ENCODE data around the gene FAM89A.

The FAM89A gene

DNA sequence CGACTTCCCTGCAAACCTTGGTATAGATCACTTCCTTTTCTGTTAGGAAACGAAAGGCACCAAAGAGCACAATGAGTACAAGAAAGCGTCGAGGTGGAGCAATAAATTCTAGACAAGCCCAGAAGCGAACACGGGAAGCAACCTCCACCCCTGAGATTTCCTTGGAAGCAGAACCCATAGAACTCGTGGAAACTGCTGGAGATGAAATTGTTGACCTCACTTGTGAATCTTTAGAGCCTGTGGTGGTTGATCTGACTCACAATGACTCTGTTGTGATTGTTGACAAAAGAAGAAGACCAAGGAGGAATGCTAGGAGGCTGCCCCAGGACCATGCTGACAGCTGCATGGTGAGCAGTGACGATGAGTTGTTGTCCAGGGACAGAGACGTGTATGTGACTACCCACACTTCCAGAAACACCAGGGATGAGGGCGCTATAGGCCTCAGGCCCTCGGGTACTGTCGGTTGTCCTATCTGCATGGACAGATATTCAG, 18.5 kb downstream of the FAM89A start:
- no peak overlapping the region for H3K4me3 ChIP-seq (replicated peaks; ENCODE audit: low read depth, low read length)
- TF ChIP-seq, protein P1, sequence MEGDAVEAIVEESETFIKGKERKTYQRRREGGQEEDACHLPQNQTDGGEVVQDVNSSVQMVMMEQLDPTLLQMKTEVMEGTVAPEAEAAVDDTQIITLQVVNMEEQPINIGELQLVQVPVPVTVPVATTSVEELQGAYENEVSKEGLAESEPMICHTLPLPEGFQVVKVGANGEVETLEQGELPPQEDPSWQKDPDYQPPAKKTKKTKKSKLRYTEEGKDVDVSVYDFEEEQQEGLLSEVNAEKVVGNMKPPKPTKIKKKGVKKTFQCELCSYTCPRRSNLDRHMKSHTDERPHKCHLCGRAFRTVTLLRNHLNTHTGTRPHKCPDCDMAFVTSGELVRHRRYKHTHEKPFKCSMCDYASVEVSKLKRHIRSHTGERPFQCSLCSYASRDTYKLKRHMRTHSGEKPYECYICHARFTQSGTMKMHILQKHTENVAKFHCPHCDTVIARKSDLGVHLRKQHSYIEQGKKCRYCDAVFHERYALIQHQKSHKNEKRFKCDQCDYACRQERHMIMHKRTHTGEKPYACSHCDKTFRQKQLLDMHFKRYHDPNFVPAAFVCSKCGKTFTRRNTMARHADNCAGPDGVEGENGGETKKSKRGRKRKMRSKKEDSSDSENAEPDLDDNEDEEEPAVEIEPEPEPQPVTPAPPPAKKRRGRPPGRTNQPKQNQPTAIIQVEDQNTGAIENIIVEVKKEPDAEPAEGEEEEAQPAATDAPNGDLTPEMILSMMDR (IDR thresholded peaks at IDR 0.05; ENCODE audit: low read depth, low read length, missing control alignments) = no peak
- no peak for DNase-seq (ENCODE audit: extremely low read depth, low read depth)

DNA sequence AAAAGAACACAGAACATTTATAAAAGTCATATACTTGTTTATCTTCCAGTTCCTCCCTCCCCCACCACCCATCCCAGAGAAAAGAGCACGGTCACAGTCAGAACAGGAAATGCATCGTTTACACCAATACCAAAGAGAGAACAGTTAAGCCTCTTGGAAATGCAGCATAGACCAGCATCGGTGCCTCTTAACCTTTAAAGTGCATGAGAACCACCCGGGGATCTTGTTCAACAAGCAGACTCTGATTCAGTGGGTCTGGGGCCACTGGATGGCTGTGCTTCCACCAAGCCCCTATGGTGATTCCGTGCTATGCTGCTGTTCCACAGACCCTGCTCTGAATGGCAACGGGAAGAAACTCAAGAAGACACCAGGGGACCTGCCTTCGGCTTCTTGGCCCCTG, 19.2 kb downstream of the FAM89A start:
- TF ChIP-seq, protein P1 (IDR thresholded peaks at IDR 0.05; ENCODE audit: low read depth, low read length, missing control alignments) = no peak
- DNase-seq (ENCODE audit: extremely low read depth, low read depth) = peak; percentile 26
- no peak overlapping the region for H3K4me3 ChIP-seq (replicated peaks; ENCODE audit: low read depth, low read length)

DNA sequence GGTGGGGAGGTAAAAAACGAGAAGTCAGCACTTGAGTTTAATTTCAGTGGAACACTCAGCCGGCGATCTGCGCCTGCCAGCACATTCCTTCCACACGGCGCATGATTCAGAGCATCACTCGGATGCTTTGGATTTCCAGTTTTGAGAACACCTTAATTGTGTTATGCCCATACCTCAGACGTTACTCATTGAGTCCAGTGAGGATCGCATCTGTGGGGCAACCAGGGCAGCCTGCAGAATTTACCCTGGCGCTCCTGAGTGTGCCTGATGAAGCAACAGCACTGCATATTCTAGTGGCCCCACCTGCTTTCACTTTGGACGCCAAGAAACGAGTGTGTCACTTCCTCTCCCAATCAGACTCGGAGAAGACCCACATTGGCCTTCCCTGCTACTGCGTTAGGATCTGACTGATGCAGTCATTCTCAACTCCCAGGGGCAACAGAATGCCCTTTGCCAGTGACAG, 19.9 kb downstream of the FAM89A start:
- H3K4me3 ChIP-seq (replicated peaks; ENCODE audit: low read depth, low read length) = no peak overlapping the region
- TF ChIP-seq, protein P1 (IDR thresholded peaks at IDR 0.05; ENCODE audit: low read depth, low read length, missing control alignments) = no peak
- DNase-seq (ENCODE audit: extremely low read depth, low read depth) = peak; percentile 22

DNA sequence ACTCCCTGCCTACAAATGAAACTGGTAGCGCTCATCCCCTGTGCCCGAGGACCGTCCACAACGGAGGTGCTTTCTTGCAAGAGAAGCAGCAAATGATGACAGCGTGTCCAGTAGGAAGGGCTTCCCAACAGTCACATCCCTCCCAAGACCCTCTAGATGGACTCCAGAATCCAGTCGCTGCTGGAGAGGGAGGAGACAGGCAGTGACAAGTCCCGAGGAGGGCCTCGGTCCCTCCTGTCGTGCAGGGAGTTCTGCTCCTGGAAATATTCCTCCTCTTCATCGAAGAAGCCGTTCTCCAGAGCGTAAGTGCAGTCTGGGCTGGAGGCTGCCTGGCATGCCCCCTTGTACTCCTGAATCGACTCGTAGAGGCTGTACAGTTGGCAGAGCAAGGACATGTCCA, 20.3 kb downstream of the FAM89A start:
- no peak for DNase-seq (ENCODE audit: extremely low read depth, low read depth)
- H3K4me3 ChIP-seq (replicated peaks; ENCODE audit: low read depth, low read length) = no peak overlapping the region
- TF ChIP-seq, protein P1 (IDR thresholded peaks at IDR 0.05; ENCODE audit: low read depth, low read length, missing control alignments) = no peak

DNA sequence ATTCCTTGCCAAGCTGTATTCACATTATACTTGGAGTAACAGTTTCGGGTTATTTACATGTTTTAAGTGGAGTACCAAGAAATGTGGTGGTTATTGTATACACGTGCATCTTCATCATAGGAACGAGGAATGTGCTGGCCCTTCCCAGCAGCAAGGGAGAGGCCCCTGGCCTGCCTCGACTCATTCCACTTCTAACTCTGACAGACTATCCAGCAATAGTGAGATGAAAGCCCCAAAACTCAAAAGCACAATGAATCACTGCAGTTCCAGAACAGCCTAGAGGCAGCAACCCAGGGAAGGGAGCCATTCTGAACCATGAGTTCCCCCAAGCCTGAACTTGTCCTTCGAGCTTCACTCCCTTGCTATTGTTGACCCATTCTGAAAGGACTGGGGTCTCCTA, 23.1 kb downstream of the FAM89A start:
- no peak overlapping the region for H3K4me3 ChIP-seq (replicated peaks; ENCODE audit: low read depth, low read length)
- TF ChIP-seq, protein P1 (IDR thresholded peaks at IDR 0.05; ENCODE audit: low read depth, low read length, missing control alignments) = no peak
- no peak for DNase-seq (ENCODE audit: extremely low read depth, low read depth)

DNA sequence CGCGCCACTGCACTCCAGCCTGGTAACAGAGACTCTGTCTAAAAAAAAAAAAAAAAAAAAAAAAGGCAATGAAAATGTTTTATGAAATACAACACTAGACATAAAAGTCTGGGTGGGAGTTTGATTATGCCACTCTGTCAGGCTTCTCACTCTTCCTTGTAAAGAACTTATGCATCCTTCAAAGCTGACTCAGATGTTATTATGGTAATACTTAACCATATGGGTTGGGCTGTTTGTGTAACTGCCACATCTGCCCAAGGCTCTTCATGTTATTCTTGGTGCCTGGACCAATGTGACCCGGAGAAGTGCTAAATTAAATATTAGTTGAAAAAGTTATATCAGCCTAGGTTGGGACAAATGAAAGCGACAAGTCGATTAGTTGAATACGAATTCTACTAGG, 23.8 kb downstream of the FAM89A start:
- TF ChIP-seq, protein P1 (IDR thresholded peaks at IDR 0.05; ENCODE audit: low read depth, low read length, missing control alignments) = no peak
- no peak overlapping the region for H3K4me3 ChIP-seq (replicated peaks; ENCODE audit: low read depth, low read length)
- DNase-seq (ENCODE audit: extremely low read depth, low read depth) = no peak

DNA sequence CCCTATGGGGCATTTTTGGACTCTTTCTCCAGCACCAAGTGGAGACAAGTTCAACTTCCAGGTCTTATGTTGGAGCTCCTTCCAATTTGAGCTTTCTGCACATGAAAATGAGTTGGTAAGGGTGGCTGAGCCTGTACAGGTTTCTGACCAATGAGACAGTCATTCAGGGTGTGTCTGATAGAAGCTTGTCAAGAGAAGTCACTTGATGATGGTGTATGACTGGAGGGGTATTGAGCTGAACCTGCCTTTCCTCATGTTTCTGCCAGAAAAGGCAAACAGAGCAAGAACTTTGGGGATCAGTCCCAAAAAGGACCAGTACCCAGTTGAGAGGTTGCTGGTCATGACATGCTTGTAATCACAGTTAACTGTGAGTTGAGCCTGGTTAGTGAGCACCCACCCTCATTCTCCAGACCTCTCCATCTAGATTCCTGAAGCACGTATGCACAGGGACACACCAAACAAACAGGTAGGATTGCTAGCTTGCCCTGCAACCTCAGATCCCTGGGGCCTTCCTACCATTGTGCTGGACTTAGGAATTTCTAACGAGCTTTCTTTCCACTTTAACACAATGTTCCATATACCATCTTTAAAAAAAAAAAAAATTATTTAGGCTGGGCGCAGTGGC, 26.6 kb downstream of the FAM89A start:
- no peak overlapping the region for H3K4me3 ChIP-seq (replicated peaks; ENCODE audit: low read depth, low read length)
- TF ChIP-seq, protein P1 (IDR thresholded peaks at IDR 0.05; ENCODE audit: low read depth, low read length, missing control alignments) = no peak
- DNase-seq (ENCODE audit: extremely low read depth, low read depth) = no peak
